ENCODE data around the gene DYRK1B.

DYRK1B gene

GRCh38 chr19:39830847-39831246 is 3.1 kb downstream of the DYRK1B start:
- TF ChIP-seq, protein P1, sequence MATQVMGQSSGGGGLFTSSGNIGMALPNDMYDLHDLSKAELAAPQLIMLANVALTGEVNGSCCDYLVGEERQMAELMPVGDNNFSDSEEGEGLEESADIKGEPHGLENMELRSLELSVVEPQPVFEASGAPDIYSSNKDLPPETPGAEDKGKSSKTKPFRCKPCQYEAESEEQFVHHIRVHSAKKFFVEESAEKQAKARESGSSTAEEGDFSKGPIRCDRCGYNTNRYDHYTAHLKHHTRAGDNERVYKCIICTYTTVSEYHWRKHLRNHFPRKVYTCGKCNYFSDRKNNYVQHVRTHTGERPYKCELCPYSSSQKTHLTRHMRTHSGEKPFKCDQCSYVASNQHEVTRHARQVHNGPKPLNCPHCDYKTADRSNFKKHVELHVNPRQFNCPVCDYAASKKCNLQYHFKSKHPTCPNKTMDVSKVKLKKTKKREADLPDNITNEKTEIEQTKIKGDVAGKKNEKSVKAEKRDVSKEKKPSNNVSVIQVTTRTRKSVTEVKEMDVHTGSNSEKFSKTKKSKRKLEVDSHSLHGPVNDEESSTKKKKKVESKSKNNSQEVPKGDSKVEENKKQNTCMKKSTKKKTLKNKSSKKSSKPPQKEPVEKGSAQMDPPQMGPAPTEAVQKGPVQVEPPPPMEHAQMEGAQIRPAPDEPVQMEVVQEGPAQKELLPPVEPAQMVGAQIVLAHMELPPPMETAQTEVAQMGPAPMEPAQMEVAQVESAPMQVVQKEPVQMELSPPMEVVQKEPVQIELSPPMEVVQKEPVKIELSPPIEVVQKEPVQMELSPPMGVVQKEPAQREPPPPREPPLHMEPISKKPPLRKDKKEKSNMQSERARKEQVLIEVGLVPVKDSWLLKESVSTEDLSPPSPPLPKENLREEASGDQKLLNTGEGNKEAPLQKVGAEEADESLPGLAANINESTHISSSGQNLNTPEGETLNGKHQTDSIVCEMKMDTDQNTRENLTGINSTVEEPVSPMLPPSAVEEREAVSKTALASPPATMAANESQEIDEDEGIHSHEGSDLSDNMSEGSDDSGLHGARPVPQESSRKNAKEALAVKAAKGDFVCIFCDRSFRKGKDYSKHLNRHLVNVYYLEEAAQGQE (IDR thresholded peaks at IDR 0.05; ENCODE audit: insufficient read depth in 1 of 2, low read depth in 2 of 2, low read length in 2 of 2) = no peak
- TF ChIP-seq TAF1 (IDR thresholded peaks at IDR 0.05; ENCODE audit: borderline replicate concordance, insufficient read depth, low read length) = no peak
- no peak for TF ChIP-seq FOXP2 (optimal IDR thresholded peaks at IDR 0.05; ENCODE audit: borderline replicate concordance, extremely low read depth, extremely low read length, insufficient read depth)
- no peak for TF ChIP-seq POLR2AphosphoS5 (IDR thresholded peaks at IDR 0.05; ENCODE audit: low read depth, low read length)
- no peak for TF ChIP-seq SIN3A (IDR thresholded peaks at IDR 0.05; ENCODE audit: borderline replicate concordance, insufficient read depth, low read length)

GRCh38 chr19:39830406-39830805 is 3.6 kb downstream of the DYRK1B start:
- TF ChIP-seq FOXP2 (optimal IDR thresholded peaks at IDR 0.05; ENCODE audit: borderline replicate concordance, extremely low read depth, extremely low read length, insufficient read depth) (no peak), TAF1 (IDR thresholded peaks at IDR 0.05; ENCODE audit: borderline replicate concordance, insufficient read depth, low read length) (no peak)

DNA sequence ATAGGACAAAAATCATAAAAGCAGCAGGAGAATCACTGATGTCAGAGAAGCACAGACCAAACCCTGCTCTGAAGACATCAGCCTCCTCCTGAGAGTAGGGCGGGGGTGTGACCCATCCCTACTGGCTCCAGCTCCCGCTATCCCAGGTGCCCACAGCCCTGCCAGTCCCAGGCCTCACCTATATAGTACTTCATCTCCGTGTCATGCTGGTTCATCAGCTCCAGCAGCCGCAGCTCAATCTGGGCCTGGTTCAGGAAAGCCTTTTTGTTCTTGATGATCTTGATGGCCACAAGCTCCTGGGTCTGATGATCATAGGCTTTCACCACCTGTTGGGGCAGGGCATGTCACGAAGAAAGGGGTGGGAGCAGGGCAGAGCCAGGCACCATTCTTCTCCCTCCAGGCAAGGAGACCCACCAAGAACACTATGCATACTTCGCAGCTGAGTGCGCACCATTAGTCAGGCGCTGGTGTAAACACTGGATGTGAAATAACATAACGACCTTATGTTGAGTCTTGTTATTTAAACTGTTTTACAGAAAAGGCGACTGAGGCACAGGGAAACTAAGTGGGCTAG is 4.2 kb downstream of the DYRK1B start:
- TF ChIP-seq TAF1 (IDR thresholded peaks at IDR 0.05; ENCODE audit: borderline replicate concordance, insufficient read depth, low read length) (no peak), SIN3A (IDR thresholded peaks at IDR 0.05; ENCODE audit: borderline replicate concordance, insufficient read depth, low read length) (no peak), FOXP2 (optimal IDR thresholded peaks at IDR 0.05; ENCODE audit: borderline replicate concordance, extremely low read depth, extremely low read length, insufficient read depth) (no peak), POLR2AphosphoS5 (IDR thresholded peaks at IDR 0.05; ENCODE audit: low read depth, low read length) (no peak)
- TF ChIP-seq, protein P1 (IDR thresholded peaks at IDR 0.05; ENCODE audit: insufficient read depth in 1 of 2, low read depth in 2 of 2, low read length in 2 of 2) = no peak

DNA sequence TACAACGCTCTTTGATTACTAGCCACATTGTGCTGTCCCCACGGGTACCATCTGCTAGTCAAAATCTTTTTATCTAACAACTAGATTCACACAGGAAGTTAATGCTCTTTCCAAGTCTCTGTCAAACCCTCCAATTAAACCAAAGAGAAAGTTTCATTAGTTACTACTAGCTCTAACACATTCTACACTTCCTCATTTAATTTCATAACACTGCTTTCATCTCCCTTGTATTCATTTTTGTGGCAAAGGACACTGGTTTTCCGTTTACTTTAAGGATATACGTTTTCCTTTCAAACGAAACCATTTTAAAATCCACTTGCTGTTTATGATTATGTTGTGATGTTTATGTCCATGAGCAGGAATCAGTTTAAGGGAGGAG is 5.3 kb downstream of the DYRK1B start:
- TF ChIP-seq, protein P1 (IDR thresholded peaks at IDR 0.05; ENCODE audit: insufficient read depth in 1 of 2, low read depth in 2 of 2, low read length in 2 of 2) = no peak
- TF ChIP-seq POLR2AphosphoS5 (IDR thresholded peaks at IDR 0.05; ENCODE audit: low read depth, low read length) (no peak), FOXP2 (optimal IDR thresholded peaks at IDR 0.05; ENCODE audit: borderline replicate concordance, extremely low read depth, extremely low read length, insufficient read depth) (no peak), SIN3A (IDR thresholded peaks at IDR 0.05; ENCODE audit: borderline replicate concordance, insufficient read depth, low read length) (no peak), TAF1 (IDR thresholded peaks at IDR 0.05; ENCODE audit: borderline replicate concordance, insufficient read depth, low read length) (no peak)

GRCh38 chr19:39828015-39828653 is 5.8 kb downstream of the DYRK1B start:
- TF ChIP-seq, protein P1 (IDR thresholded peaks at IDR 0.05; ENCODE audit: insufficient read depth in 1 of 2, low read depth in 2 of 2, low read length in 2 of 2) = no peak
- TF ChIP-seq FOXP2 (optimal IDR thresholded peaks at IDR 0.05; ENCODE audit: borderline replicate concordance, extremely low read depth, extremely low read length, insufficient read depth) (no peak), POLR2AphosphoS5 (IDR thresholded peaks at IDR 0.05; ENCODE audit: low read depth, low read length) (no peak)
